ENCODE measurements around the gene PNPLA8.
"Not testable (repeated sequence)": the region's sequence is repeated elsewhere in the genome, so short reads cannot be mapped to it uniquely, and the experiment has no call there.

PNPLA8 gene, protein sequence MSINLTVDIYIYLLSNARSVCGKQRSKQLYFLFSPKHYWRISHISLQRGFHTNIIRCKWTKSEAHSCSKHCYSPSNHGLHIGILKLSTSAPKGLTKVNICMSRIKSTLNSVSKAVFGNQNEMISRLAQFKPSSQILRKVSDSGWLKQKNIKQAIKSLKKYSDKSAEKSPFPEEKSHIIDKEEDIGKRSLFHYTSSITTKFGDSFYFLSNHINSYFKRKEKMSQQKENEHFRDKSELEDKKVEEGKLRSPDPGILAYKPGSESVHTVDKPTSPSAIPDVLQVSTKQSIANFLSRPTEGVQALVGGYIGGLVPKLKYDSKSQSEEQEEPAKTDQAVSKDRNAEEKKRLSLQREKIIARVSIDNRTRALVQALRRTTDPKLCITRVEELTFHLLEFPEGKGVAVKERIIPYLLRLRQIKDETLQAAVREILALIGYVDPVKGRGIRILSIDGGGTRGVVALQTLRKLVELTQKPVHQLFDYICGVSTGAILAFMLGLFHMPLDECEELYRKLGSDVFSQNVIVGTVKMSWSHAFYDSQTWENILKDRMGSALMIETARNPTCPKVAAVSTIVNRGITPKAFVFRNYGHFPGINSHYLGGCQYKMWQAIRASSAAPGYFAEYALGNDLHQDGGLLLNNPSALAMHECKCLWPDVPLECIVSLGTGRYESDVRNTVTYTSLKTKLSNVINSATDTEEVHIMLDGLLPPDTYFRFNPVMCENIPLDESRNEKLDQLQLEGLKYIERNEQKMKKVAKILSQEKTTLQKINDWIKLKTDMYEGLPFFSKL

DNA sequence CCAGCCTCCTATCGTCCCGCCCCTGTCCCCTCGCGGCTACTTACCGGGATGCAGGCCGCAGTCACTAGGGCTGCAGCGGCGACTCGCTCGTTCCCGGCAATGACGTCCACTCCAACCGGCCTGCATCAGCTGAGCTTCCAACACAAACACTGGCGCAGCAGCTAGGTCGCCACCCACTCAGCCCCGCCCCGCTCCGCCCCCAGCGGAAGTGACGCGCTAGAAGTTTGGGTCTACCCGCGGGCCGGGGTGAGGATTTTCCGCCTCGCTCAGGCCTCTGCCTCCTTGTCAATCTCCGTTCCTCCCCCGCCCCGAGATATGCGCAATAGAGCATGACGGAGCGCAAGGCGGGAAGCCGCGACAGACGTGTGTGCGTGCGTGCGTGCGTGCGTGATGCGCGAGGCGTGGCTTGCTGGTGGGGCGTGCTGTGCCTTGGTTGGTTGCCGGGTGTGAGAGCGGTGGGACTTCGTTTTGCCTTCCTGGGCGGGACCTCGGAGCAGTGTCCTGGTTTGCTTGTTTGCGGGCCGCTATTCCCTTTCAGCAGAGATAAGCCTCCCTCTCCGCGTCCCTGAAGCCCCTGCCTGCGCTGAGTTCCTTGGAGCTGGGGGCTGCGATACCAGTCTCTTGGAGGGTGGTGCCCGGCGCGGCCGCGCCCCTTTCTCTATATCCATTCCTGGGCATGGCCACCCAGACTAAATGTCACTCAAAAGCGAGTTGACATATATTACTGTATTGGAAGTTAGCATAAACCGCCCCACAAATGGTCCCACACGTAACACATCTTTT is at the start of gene PNPLA8:
Gene PNPLA8, minus strand, starts transcription at position 151 of the 783 bp plus-strand sequence. CDS start 10,644 bp downstream, outside the sequence.
- DNase-seq, result peak; percentile 100

DNA sequence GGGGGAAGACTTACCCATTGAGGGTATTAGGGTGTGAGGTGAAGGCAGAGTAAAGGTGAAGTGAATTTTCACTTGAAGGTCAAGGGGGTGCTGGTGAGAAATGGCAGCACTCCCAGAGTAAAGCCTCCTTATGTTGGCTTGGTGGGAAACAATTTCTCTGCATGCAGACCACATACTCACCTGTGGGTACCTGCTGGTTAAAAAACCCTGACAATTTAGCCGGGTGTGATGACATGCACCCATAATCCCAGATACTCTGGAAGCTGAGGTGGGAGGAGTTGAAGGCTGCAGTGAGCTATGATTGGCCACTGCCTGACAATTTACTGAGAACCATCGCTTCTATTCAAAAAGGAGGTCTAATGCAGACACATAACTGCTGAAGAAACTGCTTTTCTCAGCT is 49.2 kb upstream of the PNPLA8 start:
- DNase-seq, result no peak

DNA sequence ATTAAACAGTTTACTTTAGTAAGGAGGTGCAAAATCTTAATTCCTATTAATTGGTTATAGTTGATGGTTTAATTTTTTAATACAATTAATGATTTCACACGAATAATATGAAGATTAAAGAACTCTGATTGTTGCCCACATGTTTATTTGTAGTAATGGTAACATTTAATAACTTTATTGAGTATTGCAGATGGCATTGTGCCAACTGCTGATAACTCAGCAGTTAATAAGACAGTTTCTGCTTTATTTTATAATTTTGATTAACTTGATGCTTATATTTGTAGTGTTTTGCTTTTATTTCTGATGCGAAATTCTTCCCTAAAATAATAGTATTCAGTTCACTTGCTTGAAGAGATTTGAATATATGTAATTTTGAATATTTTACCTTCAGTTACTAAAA is 46.5 kb upstream of the PNPLA8 start:
- no peak for DNase-seq

DNA sequence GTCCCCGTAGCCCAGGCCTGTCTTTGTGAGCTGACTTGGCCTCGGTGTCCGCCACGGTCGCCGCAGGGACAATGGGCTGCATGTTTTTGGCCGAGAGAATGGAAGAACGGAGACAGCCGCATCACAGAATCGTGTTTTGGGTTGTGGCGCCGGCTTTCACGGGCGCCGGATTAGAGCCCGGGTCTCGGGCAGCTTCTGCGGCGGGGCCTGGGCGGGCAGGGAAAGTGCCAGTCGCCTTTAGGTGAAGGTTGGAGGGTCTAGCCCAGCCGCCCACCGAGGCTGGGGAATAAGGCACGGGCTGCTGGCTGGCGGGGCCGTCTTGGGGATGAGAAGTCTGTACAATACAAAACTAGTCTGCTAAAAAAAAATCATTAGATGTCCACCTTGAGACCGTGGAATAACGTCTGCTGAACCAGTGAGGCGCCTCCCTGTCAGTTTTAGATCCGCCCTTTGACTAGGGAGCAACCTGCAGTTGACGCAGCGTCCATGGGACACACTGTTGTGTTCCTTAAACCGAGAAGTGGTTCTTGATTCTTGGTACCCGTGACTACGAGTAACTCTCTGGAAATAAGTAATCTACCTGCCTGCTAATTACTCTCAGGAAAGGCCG is 44.3 kb upstream of the PNPLA8 start:
- DNase-seq, result no peak

DNA sequence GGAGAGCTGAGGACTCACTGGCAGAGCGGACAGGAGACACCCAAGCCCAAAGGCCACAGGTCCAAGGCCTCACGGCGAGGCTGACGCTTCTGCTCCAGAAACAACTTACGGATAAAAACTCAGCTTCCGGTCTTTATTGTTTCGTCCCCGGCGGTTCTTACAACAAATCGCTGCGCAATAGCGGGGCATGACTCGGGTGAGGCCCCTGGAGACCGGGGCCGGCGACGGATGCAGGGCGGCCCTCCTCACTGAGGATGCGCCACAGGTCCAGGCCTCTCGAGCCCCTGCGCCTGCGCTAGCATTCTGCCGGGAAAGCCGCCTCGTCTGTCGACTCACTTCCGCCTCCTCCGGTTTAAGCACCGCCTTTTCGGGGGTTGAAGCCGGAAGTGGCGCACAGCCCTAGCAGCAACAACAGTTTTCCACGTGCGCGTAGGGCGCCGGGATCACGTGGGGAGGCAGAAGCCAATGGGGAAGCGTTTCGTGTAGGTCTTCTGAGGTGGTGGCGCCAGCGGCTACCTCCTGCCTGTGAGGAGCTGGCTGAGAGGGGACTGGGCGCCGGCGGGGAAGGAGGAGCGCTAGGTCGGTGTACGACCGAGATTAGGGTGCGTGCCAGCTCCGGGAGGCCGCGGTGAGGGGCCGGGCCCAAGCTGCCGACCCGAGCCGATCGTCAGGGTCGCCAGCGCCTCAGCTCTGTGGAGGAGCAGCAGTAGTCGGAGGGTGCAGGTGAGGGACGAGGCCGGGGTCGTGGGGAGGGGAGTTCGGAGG is 43.6 kb upstream of the PNPLA8 start, which contains the start of the genes DNAJB9 and THAP5:
Gene DNAJB9, plus strand, starts transcription at position 494 of the 765 bp plus-strand sequence. CDS start 1,853 bp downstream, outside the sequence.
Gene THAP5, minus strand, starts transcription at position 326 of the 765 bp plus-strand sequence. Its CDS starts 137 bp downstream, at position 189.
- DNase-seq, result peak; percentile 97

DNA sequence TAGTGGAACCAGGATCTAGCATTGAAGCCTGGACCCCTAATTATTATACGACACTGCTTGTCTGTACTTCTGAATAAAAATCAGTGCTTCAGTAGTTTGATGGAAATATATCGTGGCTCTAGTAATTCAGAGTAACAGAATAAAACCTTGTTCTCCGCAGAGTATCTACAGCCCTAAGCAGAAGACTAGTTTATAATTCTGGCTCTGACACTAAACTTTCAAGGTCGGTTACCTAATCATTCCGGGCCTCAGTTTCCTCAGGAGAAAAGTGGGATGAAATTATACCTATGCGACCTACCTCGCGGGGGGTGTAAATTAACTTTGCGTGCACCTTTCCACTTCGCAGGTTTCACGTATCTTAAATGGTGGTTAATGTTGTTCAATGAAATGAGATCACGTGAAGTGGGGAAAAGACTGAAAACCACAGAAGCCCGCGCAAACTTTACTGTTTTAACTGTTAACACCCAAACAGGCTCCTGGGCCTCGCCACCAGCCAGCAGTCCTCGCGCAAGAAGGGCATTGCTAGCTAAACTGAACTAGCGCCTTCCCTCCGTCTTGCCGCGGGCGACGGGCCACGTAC is 43.0 kb upstream of the PNPLA8 start:
- DNase-seq, result no peak

DNA sequence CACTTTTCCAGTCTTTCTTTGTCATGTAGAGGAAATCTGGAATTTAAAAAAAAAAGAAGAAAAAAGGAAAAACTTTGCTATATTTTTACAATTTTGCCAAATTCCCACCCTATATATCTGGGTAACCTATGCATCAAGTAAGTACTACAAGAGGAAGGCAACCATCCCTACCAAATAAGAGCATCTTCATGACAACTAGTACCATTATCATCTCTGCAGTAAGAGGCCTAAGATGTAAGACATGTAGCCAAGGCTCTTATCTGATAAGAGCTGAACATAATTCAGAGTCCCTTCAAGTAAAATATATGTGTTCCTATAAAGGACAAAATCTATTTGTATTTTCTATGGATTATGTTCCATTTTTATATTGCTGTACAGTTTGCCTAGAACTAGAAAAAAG is 40.1 kb upstream of the PNPLA8 start:
- no peak for DNase-seq

DNA sequence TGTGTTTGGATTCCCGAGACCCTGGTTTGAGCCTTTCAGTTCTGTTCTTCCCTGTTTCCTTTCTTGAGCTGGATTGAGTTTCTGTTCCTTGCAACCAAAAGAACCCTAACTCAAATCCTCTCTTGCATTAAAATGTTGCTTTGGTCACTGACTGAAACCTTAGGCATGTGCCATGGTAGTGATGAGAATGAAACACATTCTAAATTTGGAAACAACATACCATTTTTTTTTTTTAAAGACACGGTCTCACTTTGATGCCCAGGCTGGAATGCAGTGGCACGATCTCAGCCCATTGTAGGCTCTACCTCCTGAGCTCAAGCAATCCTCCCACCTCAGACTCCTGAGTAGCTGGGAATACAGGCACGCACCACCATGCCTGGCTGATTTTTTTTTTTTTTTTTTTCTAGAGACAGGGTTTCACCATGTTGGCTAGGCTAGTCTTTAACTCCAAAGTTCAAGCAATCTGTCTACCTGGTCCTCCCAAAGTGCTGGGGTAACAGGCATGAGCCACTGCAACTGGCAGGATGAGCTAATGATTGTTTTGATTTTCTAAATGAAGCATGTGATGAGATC is 35.2 kb upstream of the PNPLA8 start:
- no peak for DNase-seq

DNA sequence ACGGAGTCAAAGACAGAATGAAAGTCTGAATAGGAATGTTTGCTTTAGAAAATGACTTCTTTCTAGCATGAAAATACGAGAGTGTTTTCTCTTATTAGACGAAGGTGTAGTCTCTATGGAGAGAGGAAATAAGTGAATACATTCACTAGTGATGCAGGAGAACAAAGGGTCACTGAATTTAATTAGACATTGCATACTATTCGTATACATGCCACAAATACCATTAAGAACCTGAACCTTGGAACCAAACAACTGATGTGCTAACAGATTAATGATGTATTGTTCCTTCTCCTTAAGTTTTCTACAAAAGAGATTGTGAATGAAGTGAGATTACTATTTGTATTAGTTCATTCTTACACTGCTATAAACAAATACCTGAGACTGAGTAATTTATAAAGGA is 33.3 kb upstream of the PNPLA8 start:
- no peak for DNase-seq

DNA sequence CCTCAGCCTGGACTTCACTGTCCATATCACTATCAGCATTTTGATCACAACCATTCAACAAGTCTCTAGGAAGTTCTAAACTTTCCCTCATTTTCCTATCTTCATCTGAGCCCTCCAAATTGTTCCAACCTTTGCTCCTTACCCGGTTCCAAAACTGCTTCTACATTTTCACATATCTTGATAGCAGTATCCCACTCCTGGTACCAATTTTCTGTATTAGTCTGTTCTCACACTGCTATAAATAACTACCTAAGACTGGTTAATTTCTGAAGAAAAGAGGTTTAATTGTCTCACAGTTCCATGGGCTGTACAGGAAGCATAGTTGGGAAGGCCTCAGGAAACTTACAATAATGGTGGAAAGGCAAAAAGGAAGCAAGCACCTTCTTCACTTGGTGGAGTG is 31.7 kb upstream of the PNPLA8 start:
- DNase-seq, result no peak

DNA sequence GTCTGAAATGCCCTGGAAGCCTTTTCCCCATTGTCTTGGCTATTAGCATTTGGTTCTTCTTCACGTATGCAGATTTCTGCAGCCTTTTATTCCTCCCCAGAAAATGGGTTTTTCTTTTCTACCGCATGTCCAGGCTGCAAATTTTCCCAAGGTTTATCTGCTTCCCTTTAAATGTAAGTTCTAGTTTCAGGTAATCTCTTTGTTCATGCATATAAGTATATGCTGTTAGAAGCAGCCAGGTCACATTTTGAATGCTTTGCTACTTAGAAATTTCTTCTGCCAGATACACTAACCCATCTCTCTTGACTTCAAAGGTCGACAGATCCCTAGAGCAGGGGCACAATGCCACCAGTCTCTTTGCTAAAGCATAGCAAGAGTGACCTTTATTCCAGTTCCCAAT is 31.3 kb upstream of the PNPLA8 start:
- no peak for DNase-seq

DNA sequence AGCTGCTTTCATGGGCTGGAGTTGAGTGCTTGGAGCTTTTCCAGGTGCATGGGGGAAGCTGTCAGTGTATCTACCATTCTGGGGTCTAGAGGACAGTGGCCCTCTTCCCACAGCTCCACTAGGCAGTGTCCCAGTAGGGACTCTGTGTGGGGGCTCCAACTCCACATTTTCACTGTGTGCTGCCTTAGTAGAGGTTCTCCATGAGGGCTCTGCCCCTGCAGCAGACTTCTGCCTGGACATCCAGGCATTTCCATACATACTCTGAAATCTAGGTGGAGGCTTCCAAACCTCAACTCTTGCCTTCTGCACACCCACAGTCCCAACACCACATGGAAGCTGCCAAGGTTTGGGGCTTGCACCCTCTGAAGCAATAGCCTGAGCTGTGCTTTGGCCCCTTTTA is 30.7 kb upstream of the PNPLA8 start:
- not testable (repeated sequence) for DNase-seq

DNA sequence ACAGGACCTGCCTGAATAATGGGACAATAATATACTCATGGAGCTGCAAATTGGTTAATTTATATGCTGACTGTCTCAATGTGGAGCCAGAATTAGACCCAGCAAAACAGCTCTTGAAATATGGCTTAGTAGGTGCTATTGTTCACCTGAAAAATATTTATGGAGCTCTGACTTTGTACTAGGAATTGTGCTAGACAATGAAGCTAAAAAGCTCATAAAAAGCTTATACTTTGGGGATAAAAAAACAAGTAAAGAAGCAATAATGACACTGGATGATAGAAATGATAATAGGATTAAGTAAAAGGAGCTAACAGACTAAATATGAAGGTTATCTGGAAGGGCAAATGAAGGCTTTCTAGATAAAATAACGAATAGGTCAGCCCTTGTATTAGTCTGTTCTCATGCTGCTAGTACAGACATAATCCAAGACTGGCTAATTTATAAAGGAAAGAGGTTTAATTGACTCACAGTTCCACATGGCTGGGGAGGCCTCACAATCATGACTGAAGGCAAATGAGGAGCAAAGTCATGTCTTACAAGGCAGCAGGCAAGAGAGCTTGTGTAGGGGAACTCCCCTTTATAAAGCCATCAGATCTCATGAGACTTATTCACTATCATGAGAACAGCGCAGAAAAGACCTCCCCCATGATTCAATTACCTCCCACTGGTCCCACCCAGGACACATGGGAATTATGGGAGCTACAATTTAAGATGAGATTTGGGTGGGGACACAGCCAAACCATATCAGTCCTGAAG is 22.4 kb upstream of the PNPLA8 start:
- DNase-seq, result not testable (repeated sequence)

DNA sequence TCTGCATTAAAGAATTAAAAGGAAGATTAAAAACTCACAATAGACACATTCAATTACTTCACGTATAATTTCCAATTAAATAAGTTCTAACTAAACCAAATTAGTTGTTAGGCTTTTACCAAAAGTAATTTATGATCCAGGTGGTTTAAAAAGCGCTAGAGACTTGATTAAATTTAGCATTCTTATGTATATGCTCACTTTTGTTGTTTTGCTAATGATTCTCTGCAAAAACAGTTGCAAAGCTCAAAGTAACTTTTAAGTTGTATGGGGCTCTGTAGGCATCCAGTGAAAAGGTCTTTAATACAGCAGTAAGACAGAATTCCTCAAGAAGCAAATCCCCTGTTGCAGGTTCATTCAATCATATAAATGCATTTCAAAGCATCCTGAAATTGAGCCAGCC is 15.5 kb upstream of the PNPLA8 start:
- DNase-seq, result no peak

DNA sequence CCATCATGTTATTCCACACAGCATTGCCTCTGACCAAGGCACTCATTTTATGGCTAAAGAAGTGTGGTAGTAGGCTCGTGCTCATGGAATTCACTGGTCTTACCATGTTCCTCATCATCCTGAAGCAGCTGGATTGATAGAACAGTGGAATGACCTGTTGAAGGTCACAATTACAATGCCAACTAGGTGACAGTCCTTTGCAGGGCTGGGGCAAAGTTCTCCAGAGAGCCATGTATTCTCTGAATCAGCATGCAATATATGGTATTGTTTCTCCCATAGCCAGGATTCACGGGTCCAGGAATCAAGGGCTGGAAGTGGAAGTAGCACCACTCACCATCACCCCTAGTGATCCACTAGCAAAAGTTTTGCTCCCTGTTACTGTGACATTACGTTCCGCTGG is 12.8 kb upstream of the PNPLA8 start:
- DNase-seq, result not testable (repeated sequence)

DNA sequence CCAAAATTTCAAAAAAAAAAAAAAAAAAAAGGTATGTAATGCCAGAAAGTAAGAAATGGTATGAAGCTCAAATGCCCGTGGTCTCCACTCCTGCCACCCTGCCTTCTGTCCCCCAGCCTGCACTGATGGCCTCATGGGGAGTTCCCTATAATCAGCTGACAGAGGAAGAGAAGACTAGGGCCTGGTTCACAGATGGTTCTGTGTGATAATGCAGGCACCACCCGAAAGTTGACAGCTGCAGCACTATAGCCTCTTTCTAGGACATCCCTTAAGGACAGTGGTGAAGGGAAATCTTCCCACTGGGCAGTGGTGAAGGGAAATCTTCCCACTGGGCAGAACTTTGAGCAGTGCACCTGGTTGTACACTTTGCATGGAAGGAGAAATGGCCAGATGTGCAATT is 12.3 kb upstream of the PNPLA8 start:
- not testable (repeated sequence) for DNase-seq

DNA sequence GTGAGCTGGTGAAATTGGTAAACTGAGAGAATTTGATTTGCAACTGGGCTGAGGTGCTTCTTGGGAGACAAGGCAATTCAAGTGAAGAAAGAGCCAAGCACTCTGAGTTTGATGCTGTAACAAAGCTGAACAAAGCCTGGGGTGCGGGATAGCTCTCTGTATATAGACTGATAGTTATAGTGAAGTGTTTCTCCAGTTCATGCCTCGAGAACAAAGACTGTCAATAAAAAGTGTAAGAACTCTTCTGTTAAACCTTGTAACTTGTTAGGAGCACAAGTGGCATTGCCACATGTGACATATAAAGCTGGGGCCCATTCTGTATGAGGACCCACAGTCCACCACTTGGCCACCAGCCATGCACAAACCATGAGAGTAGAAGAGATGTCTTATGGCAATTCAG is 11.3 kb upstream of the PNPLA8 start:
- DNase-seq, result no peak

DNA sequence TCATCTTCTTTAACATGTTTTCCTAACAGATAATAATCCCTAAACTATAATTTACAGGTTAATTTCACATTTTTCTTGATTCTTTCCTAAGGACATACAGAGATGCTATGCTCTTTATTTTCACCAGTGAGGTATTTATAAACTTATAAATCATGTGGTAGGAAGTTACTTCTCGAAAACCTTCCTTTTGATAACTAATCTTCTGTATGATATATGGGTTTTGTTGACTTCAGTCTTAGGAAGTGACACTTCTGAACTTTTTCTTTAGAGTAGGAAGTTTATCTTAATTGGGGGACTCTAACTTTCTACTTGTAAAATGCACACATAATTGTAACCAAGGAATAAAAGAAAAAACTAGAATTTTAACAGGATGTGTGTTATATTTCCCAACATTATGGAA is 9.8 kb upstream of the PNPLA8 start:
- no peak for DNase-seq

DNA sequence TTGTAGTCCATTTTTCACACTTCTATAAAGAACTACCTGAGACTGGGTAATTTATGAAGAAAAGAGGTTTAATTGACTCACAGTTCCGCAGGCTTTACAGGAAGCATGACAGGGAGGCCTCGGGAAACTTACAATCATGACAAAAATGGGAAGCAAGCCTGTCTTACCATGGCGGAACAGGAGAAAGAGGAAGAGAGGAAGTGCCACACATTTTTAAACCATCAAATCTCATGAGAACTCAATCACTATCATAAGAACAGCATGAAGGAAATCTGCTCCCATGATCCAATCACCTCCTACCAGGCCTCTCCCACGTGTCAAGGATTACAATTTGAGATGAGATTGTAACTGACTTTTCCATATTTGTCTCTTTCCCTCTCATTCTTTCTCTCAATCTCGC is 9.3 kb upstream of the PNPLA8 start:
- no peak for DNase-seq

DNA sequence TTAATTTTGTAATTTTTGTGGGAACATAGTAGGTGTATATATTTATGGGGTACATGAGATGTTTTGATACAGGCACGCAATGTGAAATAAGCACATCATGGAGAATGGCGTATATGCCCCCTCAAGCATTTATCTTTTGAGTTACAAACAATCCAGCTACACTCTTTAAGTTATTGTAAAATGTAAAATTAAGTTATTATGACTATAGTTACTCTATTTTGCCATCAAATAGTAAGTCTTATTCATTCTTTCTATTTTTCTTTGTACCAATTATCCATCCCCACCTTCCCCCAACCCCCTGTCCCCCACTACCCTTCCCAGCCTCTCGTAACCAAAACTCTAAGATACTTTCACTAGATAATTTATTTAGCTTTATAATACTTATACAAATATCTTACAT is 7.8 kb upstream of the PNPLA8 start:
- DNase-seq, result no peak

All from activated CD4-positive, CD25-positive, alpha-beta regulatory T cell treated with anti-CD3 and anti-CD28 coated beads, Interleukin-2, amount 50 U/mL, for 72 hours (primary cell).